A549 (cell line): ENCODE results near the gene SETD3. TPM values are rescaled to one million over a fixed set of nuclear protein-coding genes. Genes with fewer than 3 reads are reported as not detected.

Experiments
- ATAC-seq, 2 experiments: fragments of 200-7000 bp in 1 of 2; fragments of >200 bp in 1 of 2; cut with Nextera tagmentation in 1 of 2; cut with Tn5 transposase in 1 of 2; 3 replicates each; pipeline versions ENCODE4 v1.8.0 to v1.9.1; 2018 to 2020; ENCODE audit warnings: mild to moderate bottlenecking in 1 of 2, moderate library complexity in 1 of 2
- CTCF ChIA-PET: fragments of 300-600 bp; sonication (Branson Sonifier 250); formaldehyde crosslinking; extraction: SDS; loops from one replicate; lab custom pipeline; 2021; ENCODE audit warnings: antibody characterized with exemption, inconsistent platforms; lab: Yijun Ruan, JAX
- POLR2A ChIA-PET: fragments of 350-600 bp; formaldehyde crosslinking; extraction: SDS; loops from one replicate; lab custom pipeline; 2021; ENCODE audit warnings: antibody characterized with exemption, inconsistent platforms; lab: Yijun Ruan, JAX
- DNase-seq, 2 experiments: peaks; one replicate each; pipeline versions ENCODE4 v3.0.0 to v3.0.0-alpha.2; 2011 to 2016; ENCODE audit warnings: low read depth in 1 of 2, low spot score in 1 of 2
- FAIRE-seq: peaks from 2 replicates; lab custom pipeline; 2011; peaks lifted over from hg19 to GRCh38; lab: Jason Lieb, UNC
- H3K27ac ChIP-seq, 2 experiments: fragments of >200 bp; sonication (Bioruptor Twin); formaldehyde crosslinking; 3 replicates each; pipeline ENCODE4 v1.5.1; 2016 to 2017
- H3K4me1 ChIP-seq: fragments of >200 bp; sonication (Bioruptor Twin); formaldehyde crosslinking; 3 replicates; pipeline ENCODE4 v1.6.1; 2016
- H3K4me2 ChIP-seq: fragments of >200 bp; sonication (Bioruptor Twin); formaldehyde crosslinking; 3 replicates; pipeline ENCODE4 v1.6.1; 2016
- H3K4me3 ChIP-seq: fragments of >200 bp; sonication (Bioruptor Twin); formaldehyde crosslinking; 3 replicates; pipeline ENCODE4 v1.5.1; 2016
- H3K9me3 ChIP-seq: fragments of >200 bp; sonication (Bioruptor Twin); formaldehyde crosslinking; 3 replicates; pipeline ENCODE4 v1.6.1; 2016
- CBX2 ChIP-seq: fragments of 200-600 bp; sonication (generic); IDR thresholded peaks from 2 replicates; pipeline ENCODE4 v1.6.1; 2016; ENCODE audit warnings: low read depth, mild to moderate bottlenecking, borderline replicate concordance
- EHMT2 ChIP-seq: fragments of 200-600 bp; sonication (generic); IDR thresholded peaks from 2 replicates; pipeline ENCODE4 v1.6.1; 2016; ENCODE audit warnings: antibody characterized with exemption, low read depth, mild to moderate bottlenecking, moderate library complexity
- FOXS1 ChIP-seq: fragments of 250-450 bp; sonication (Bioruptor Pico); IDR thresholded peaks from 2 replicates; pipeline ENCODE4 v1.5.0; 2020; ENCODE audit warnings: mild to moderate bottlenecking, moderate library complexity
- GATA3 ChIP-seq: IDR thresholded peaks from 2 replicates; pipeline ENCODE4 v1.6.1; 2012; ENCODE audit warnings: borderline replicate concordance
- JUNB ChIP-seq: fragments of >200 bp; sonication (Bioruptor Twin); formaldehyde crosslinking; IDR thresholded peaks from 2 replicates; pipeline ENCODE4 v1.6.1; 2016
- KDM5A ChIP-seq: fragments of 200-600 bp; sonication (generic); IDR thresholded peaks from 2 replicates; pipeline ENCODE4 v1.6.1; 2016; ENCODE audit warnings: antibody characterized with exemption, mild to moderate bottlenecking
- MAFK ChIP-seq: fragments of 450-650 bp; IDR thresholded peaks from 2 replicates; pipeline ENCODE4 v1.6.1; 2014; ENCODE audit not compliant: partially characterized antibody
- PHF8 ChIP-seq: fragments of 200-600 bp; sonication (generic); IDR thresholded peaks from 2 replicates; pipeline ENCODE4 v1.6.1; 2016; ENCODE audit warnings: low read depth, mild to moderate bottlenecking, antibody characterized with exemption, moderate library complexity, borderline replicate concordance
- TFCP2L1 ChIP-seq: fragments of 250-450 bp; sonication (Bioruptor Pico); IDR thresholded peaks from 2 replicates; pipeline ENCODE4 v1.5.0; 2021; ENCODE audit warnings: mild to moderate bottlenecking
- ZSCAN20 ChIP-seq: fragments of 250-450 bp; sonication (Bioruptor Pico); IDR thresholded peaks from 2 replicates; pipeline ENCODE4 v1.8.0; 2022; ENCODE audit warnings: mild to moderate bottlenecking, moderate library complexity
- WGBS: methylation state at CpG from one replicate; pipeline ENCODE4 v1.1.6; 2017; ENCODE audit errors: missing lambda C conversion rate; 5-methylcytosine and 5-hydroxymethylcytosine counted together
- polyA plus RNA-seq, 4 experiments: library from polyadenylated mRNA; depleted of rRNA in 3 of 4; stranded (reverse); fragments of >200 nt; fragmentation: RNase III in 1 of 4; extraction: RNeasy Plus Mini Kit Qiagen cat#74134 plus additional on column Dnase treatment in 1 of 4; gene quantifications; 2 replicates in 3 of 4; 3 replicates in 1 of 4; pipeline ENCODE4 v1.2.3, GENCODE V29; 2011 to 2017
- TF ChIP-seq, protein P1 (sequence below): fragments of 250-450 bp; sonication (Bioruptor Pico); IDR thresholded peaks from 2 replicates; pipeline ENCODE4 v1.5.0; 2021; ENCODE audit warnings: mild to moderate bottlenecking, moderate library complexity, borderline replicate concordance
- TF ChIP-seq, protein P2 (sequence below): IDR thresholded peaks from 2 replicates; pipeline ENCODE4 v1.6.1; 2012
- TF ChIP-seq, protein P3 (sequence below): IDR thresholded peaks from 2 replicates; pipeline ENCODE4 v1.6.1; 2012; ENCODE audit warnings: low read depth, borderline replicate concordance
- TF ChIP-seq, protein P4 (sequence below): fragments of >200 bp; sonication (Bioruptor Twin); formaldehyde crosslinking; IDR thresholded peaks from 3 replicates; pipeline ENCODE4 v1.6.1; 2016
- TF ChIP-seq, protein P5 (sequence below): fragments of 150-350 bp; IDR thresholded peaks from 2 replicates; pipeline ENCODE4 v1.6.1; 2014; ENCODE audit warnings: low read depth, mild to moderate bottlenecking, low read length

SETD3 gene
- polyA plus RNA-seq, 2 of the 4 experiments (the other 2 are of a cell fraction) = 43.1 to 59.7 TPM

DNA sequence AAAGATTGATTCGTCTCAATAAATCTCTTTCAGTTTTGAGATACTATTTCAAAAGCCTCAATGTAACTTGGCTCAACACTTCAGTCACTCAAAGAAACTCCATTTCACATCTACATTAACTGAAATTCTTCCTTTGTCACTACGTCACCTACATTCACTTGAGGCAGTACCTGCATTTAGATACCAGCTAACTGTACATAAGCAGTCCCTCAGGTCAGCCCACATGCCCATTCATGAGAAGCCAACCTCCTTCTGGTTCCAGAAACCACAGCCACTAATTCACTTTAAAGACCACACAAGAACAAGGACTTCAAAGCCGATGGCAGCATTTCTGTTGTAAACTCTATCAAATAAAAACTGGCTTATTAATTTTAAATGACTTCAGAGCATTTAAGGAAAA, 43.0 kb downstream of the SETD3 start:
- ChIA-PET POLR2A (interaction anchor here (1.3 kb wide), 1 partner anchor 43 kb away, joined by 3 read pairs; the partner anchor contains the start of gene SETD3), CTCF (interaction anchor here (0.9 to 1.9 kb wide), 3 partner anchors 22 to 117 kb away, joined by 4 to 6 read pairs (median 4); no protein-coding TSS in a partner anchor)
- TF ChIP-seq KDM5A (no peak), CBX2 (no peak), GATA3 (no peak), EHMT2 (no peak), FOXS1 (no peak), ZSCAN20 (no peak), PHF8 (no peak)
- TF ChIP-seq, protein P1, sequence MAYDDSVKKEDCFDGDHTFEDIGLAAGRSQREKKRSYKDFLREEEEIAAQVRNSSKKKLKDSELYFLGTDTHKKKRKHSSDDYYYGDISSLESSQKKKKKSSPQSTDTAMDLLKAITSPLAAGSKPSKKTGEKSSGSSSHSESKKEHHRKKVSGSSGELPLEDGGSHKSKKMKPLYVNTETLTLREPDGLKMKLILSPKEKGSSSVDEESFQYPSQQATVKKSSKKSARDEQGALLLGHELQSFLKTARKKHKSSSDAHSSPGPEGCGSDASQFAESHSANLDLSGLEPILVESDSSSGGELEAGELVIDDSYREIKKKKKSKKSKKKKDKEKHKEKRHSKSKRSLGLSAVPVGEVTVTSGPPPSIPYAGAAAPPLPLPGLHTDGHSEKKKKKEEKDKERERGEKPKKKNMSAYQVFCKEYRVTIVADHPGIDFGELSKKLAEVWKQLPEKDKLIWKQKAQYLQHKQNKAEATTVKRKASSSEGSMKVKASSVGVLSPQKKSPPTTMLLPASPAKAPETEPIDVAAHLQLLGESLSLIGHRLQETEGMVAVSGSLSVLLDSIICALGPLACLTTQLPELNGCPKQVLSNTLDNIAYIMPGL (CRISPR knock-in tag) = no peak
- TF ChIP-seq, protein P2, sequence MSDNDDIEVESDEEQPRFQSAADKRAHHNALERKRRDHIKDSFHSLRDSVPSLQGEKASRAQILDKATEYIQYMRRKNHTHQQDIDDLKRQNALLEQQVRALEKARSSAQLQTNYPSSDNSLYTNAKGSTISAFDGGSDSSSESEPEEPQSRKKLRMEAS = no peak
- TF ChIP-seq, protein P3, sequence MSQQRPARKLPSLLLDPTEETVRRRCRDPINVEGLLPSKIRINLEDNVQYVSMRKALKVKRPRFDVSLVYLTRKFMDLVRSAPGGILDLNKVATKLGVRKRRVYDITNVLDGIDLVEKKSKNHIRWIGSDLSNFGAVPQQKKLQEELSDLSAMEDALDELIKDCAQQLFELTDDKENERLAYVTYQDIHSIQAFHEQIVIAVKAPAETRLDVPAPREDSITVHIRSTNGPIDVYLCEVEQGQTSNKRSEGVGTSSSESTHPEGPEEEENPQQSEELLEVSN = no peak
- ATAC-seq = no peak
- no peak overlapping the region for H3K4me2 ChIP-seq
- no peak overlapping the region for H3K27ac ChIP-seq
- WGBS = 89% methylated on average over 3 of the region's 3 CpGs
- H3K4me1 ChIP-seq = no peaks in the 10 kb centered on the region
- H3K4me3 ChIP-seq = no peak overlapping the region
- no peaks in the 10 kb centered on the region for H3K9me3 ChIP-seq
- FAIRE-seq = no peak
- no peak for DNase-seq

DNA sequence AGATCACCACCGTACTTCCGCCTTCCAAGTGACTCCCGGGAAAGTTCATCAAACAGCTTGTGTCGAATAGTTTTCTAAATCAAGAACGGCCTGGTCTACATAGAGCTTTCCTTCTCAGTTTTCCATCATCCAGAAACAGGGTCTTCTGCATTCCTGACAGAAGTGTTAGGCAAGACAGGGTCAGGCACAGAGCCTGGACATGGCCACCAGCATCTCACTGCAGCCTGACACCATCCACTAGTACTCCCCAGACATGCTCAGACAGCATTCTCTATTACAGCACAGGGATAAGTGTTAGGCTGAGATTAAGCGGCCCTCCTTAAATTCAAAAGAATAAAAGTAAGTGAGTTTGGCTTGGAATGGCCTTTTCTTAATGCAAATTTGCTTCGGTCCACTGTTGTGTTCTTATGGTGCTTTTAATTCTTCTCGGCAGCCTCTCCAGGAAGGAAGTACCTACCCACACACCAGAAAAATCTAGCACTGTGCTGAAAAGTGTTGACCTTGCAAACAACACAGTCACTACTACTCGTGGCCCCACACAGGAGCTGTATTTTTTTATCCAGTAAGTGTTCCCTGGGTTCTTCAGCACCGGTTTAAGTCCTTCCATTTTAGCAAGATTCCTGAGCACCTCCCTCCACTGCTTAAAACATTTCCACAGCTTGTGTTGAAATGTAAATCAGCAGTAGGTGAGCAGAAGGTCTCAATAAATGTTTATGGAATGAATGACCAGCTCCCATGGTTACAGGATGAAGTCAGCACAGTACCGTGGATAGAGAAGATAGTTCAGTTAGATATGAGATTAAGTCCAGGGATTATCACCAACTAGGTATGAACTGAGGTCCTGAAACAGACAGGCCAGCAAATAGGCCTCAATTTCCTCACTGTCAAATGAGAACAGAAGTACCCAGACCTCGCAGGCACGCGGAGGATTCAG, 44.1 kb downstream of the SETD3 start:
- H3K4me2 ChIP-seq = no peak overlapping the region
- H3K4me1 ChIP-seq = no peaks in the 10 kb centered on the region
- TF ChIP-seq, protein P3 = no peak
- TF ChIP-seq JUNB (no peak), MAFK (peak; percentile 8), TFCP2L1 (no peak)
- TF ChIP-seq, protein P4, sequence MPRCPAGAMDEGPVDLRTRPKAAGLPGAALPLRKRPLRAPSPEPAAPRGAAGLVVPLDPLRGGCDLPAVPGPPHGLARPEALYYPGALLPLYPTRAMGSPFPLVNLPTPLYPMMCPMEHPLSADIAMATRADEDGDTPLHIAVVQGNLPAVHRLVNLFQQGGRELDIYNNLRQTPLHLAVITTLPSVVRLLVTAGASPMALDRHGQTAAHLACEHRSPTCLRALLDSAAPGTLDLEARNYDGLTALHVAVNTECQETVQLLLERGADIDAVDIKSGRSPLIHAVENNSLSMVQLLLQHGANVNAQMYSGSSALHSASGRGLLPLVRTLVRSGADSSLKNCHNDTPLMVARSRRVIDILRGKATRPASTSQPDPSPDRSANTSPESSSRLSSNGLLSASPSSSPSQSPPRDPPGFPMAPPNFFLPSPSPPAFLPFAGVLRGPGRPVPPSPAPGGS = no peak
- TF ChIP-seq, protein P5, sequence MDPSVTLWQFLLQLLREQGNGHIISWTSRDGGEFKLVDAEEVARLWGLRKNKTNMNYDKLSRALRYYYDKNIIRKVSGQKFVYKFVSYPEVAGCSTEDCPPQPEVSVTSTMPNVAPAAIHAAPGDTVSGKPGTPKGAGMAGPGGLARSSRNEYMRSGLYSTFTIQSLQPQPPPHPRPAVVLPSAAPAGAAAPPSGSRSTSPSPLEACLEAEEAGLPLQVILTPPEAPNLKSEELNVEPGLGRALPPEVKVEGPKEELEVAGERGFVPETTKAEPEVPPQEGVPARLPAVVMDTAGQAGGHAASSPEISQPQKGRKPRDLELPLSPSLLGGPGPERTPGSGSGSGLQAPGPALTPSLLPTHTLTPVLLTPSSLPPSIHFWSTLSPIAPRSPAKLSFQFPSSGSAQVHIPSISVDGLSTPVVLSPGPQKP = no peak
- no peaks in the 10 kb centered on the region for H3K9me3 ChIP-seq
- no peak overlapping the region for H3K27ac ChIP-seq
- POLR2A ChIA-PET = no interaction called here
- DNase-seq (no peak), ATAC-seq (0 out of 6 replicates have a peak, but pooled peaks of 1 of the 2 experiments have one; percentile 39), FAIRE-seq (no peak)
- CTCF ChIA-PET = interaction anchor here (1.3 kb wide), 1 partner anchor 16 kb away, joined by 4 read pairs; no protein-coding TSS in a partner anchor
- H3K4me3 ChIP-seq = no peak overlapping the region
- WGBS = 94% methylated on average over 14 of the region's 14 CpGs
